NCI-H345 (cell line): ENCODE measurements around the gene HGFAC.

Source experiments
- DNase-seq: peaks from one replicate; lab custom pipeline; 2025; lab: John Stamatoyannopoulos, UW

Gene HGFAC

DNA sequence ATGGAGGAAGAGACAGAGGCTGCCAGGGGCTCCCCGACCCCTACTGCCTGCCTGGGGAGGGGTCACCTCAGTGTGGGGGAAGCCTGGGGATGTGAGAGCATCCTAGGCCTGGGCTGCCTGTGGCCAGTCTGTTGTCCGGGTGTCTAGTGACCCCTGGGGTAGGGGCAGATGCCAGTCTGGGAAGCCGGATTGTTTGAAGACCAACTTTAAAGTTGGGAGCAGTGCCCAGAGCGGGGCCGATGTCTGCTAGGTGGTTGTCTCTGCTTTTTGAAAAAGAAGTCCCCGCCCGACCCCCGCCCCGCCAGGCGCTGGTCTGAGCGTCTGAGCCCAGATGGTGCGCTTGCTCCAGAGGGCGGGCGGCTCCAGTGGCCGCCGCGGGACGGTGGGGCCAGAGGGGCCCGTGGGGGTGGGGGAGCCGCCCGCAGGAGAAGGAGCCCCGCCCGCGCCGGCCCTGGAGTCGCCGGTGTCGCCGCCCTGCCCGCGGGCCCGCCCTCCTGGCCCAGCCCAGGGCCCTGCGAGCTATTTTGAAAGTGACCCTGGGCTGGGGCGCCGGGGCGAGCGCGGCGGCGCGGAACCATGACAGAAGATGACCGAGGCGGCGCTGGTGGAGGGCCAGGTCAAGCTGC, 21.1 kb downstream of the HGFAC start, which contains the start of gene DOK7:
TSS of gene DOK7 (plus strand) at position 517 of the 626 bp plus-strand sequence. CDS start at position 587, 70 bp downstream.
- no peak for DNase-seq

DNA sequence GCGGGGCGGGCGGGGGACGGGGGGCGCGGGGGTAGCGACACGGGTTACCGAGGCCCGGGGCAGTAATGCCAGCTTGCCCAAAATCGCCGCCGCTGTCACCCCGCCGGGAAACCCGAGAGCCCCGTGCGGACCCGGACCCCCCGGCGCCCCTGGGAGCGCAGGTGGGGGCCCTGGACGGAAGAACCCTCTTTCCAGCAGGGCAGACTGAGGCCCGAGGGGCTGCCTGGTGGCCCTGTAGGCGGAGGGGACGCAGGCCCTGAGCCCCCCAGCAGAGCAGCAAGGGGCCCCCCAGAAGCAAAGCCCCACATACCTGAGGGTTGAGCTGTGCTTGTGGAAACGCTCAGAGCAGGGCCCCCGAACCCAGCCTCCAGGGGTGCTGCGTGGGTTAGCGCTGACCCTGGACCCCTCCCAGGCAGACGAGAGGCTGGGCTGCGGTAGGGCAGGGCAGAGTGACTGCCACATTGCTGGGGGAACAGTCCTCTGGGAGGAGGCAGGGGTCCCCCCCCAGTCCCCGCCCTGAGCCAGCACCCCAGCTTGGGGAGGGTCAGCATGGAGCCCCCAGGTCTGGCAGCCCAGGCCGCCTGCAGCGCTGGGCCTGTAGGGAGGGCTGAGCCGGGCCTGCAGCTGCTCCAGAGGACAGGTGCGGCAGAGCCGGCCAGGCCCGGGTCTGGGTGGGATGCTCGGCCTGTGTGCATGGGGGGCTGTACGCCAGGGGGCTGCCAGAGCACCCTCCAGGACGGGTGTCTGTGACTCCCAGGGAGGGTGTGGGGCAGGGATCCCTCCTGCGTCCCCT, 22.0 kb downstream of the HGFAC start:
- DNase-seq: no peak

DNA sequence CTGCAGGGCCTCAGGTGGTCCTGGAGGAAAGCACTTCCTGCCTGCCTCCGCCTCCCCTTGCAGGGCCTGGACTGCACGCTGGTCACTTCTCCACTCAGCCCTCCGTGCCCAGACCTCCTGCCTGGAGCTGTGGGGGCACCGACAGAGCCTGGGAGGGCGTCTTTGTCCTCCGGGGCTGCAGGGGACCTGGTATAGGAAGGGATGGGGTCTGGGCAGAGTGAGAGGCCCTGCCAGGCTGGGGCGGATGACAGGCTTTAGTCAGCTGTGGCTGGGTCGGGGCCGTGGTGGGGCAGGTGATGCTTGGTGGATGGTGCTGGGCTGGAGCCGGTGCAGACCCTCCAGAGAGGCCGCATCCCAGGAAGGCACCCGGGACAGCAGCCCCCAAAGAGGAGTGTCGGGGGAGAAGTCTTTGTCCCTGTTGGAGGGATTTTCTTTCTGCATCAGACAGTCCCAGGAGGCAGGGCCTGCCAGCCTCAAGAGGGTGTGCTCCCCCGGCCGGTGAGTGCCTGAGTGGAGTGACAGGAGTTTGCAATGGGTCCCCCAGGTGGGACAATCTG, 22.7 kb downstream of the HGFAC start:
- DNase-seq: no peak

DNA sequence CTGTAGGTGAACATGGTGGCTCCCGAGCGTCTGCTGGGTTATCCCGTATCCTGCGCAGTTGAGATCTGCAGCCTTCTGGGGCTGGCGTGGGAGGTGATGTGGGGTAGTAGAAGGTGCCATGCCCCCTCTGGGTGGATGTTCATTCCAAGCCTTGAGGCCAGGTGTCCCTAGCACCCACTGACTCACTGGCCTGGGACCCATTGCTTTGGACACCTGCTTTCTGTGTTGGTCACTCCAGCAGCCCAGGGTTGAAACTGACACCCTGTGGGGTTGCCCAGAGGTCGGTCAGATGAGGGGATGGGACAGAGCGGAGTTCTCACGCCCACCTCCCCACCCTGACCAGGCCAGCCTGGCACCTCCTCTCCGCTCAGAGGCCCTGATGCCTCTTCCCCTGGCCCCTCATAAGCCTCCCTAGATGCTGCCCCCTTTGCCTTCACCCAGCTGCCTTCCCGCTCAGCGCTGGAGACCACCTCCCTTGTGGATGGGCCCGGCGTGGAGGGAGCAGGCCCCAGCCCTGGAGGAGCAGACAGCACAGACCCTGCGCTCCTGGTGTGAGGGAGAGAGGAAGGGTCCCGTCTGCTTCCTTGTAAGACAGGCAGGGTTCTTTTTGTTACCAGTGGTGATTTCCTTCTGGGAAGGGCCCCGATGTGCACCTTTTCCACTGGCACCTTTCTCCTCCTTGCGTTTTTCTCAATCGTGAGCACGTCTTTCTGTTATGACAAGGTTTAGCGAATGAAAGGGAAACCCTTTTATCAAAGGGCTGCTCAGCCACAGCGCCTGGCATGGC, 23.3 kb downstream of the HGFAC start:
- DNase-seq: no peak

DNA sequence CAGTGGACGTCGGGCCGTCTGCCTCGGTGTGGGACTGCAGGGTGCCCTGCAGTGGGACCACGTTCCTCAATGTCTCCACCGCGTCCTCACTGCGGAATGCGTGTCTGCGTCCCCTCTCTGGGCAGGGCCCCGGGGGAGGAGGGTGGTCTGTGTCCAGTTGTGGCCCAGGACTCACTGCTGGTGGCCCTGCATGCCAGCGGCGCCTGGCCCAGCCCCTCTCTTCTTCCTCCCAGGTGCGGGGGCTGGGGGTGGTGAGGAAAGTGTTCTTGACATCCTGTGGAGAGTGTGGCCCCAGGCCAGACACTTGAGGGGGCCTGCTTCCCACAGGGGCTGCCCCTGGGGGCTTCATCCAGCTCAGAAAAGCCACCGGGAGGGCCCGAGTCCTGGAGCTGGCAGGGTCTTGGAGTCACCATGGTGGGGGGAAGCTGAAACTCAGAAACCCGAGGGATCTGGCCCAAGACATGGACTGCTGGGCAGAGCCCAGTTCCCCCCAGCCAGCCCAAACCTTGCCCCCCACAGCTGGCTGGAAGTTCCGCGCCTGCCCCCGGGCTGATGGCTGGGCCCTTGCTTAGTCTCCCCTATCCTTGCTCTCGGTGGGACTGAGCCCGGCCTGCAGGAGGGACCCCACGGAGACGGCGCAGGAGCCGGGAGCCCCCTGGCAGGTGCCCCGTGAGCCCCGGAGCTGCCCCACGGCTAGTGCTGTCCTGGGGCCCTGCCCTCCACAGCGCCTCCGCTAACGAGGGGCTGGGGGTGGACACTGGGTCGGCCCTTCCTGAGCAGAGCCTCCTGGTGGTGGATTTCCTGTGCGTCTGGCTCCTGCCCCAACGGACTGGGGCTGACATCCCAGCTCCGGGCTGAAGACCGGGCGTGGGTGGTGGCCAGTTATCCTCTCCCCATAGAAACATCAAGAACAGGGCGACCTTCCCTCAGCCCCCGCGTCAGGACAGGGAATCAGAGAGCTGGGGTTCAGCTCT, 24.2 kb downstream of the HGFAC start:
- no peak for DNase-seq

DNA sequence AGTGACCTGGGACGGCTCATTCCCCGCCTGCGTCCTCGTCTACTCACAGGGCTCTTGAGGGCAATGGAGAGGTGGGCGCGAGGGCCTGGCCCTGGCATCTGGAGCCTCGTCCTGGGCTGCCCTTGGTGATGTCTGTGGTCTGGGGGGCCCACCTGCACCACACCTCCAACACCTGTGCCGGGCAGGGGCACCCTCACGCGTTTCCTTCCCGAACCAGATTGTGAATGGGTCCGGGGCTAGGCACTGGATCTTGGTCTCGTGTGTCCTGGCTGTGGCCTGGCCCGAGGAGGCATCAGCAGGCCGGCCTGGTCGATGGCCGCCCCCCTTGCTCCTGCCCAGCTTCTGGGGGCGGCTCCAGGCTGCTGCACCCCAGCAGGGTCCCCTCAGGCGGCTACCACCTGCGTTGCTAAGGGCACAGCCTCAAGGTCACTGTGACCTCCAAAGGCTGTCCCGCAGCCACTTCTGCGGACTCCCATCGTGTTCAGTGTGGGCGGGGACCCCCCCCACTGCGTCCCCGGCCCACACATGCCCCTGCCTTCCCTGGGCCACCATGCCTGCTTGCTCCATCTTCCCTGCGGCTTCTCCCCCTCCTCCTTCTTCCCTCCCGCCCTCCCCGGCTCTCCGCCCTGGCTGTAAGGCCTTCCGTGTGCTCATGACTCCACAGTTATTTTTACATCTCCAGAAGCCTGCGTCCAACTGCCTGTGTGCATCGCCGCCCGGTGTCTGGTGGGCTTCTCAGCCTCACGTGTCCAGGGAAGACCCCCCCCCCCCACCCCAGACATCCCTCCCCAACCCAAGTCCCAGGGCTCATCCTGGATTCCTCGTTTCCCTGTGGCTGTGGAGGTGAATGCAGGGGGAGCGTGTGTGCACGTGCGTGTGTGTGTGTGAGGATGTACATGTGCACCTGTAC, 25.2 kb downstream of the HGFAC start:
- no peak for DNase-seq

DNA sequence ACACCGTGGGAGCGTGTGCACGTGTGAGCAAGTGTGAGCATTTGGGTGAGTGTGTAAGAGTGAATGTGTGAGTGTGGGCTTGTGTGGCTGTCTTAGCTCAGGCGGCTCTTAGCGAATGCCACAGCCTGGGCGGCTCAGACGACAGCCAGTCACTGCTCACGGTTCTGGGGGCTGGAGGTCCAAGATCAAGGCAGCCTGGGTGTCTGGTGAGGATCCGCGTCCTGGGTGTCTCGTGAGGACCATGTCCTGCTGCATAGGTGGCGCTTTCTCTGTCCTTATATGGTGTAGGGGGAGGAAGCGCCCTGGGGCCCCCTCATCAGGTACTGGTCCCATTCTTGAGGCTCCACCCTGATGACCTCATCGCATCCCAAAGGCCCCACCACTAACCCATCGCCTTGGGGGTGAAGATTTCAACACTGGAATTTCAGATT, 25.8 kb downstream of the HGFAC start:
- DNase-seq: no peak

DNA sequence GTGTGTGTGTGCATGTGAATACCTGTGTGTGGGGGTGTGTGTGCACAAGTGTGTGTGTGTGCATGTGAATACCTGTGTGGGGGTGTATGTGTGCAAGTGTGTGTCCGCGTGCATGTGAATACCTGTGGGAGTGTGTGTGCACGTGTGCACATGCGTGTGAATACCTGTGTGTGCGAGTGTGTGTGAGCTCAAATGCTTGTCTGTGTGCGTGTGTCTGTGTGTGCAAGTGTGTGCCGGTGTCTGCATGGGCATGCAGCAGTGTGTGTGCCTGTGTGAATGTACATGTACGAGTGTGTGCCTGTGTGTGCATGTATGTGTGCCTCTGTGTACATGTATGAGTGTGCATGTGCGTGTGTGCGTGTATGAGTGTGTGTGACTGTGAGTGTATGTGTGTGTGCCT, 26.4 kb downstream of the HGFAC start:
- no peak for DNase-seq

DNA sequence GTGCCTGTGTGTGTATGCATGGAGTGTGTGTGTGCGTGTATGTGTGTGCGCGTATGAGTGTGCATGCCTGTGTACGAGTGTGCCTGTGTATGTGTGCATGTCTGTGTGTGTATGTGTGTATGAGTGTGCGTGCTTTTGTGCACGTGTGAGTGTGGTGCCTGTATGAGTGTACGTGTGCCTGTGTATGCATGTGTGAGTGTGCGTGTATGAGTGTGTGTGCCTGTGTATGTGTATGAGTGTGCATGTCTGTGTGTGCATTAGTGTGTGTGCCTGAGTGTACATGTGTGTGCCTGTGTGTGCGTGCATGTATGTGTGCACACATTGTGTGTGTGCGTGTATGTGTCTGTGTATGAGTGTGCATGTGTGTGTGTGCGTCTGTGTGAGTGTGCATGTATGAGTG, 27.0 kb downstream of the HGFAC start:
- no peak for DNase-seq

DNA sequence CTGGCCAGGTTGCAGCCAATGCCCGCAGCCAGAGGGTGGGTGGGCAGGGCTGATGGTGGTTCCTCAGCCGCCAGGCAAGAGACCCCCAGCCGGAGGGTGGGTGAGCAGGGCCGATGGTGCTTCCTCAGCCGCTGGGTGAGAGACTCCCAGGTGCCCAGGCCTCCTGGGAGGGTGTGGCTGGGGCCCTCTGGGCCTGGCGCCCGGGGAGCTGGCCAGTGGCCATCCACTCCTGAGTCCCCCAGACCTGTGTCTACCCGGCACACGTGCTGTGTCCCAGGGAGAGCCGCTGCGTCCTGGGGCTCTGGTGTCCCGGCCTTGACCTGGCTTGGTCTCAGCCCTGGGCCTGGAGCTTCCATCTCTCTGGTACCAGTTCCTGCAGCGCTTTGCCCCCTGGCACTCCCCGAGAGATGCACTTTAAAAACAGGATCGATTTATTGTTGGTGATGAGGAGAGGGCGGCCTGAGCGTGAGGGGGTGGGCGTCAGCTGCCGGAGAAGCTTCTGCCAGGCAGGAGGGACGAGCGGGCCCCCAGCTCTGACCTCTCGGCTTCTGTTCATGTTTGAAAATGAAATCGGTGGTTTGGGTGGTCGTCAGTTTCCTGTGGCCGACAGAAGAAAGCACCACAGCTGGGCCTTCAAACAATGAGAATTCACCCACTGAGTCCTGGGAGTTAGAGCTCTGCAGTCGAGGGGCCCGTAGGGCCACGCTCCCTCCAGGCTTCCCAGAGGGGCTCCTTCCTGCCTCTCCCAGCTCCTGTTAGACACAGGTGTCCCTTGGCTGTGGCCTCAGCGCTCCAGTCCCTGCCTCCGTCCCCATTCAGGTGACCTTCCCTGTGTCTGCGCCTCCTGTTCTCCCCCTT, 27.8 kb downstream of the HGFAC start:
- no peak for DNase-seq

DNA sequence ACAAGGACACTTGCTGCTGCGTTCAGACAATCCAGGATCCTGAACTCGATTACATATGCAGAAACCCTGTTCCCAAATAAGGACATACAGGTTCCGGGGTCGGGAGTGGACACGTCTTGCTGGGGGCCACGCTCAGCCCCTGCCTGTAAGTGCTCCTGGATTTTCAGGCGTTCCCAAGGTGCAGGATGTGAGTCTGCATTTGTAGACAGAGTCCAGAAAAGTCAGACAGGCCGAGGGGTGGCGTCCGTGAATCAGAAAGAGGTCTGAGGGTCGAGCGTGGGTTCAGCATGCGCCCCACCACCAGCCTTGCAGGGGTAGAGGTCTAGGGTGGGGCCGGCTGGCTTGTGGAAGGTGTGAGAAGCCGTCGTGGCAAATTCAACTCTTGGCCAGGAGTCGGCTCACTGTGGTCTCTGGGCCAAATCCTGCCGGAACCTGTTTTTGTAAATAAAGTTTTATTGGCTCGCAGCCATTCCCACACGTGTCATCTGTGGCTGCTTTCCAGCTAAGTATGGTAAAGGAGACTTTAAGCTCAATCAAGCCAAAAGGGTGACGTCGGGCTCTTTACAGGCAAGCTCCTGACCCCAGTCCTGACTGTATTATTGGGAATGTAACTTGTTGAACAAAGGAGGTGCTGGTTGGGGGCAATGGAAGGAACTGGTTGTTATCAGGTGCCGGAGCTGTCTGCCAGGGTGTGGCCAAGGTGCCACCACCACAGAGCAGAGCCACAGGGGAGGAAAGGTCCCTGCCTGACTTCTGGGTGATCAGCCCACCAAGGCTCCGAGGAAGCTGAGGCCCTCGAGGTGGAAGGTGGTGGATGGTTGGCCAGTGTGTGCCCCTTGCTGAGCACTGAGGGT, 28.7 kb downstream of the HGFAC start:
- peak; percentile 10 for DNase-seq

DNA sequence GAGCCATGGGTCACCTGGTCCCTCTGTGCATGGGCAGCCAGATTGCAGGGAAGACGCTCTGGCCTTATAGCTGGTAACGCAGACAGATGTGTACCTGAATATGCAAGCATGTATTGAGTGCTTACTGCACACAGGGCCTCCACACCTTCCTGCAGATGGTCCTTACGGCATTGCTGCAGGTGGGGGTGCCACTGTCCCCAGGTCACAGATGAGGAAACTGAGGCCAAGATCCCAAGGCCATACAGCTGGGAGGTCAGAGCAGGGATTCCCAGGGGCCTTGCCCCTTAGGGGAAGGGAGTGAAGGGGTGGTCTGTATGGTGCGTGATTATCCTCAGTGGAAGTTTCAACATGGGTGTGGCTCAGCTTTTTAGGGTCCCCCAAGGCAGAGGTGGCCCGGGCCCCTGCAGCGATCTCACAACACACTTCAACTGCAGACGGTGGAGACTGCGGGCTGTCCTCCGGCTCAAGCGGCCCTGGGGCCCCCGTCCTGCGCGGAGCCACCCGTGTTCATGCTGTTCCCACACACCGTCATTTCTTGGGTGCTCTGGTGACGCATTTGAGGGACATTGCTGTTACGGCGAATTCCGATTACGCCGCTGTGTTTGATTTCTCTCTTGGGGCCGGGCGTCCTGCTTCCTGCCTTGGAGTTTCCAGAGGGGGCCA, 29.5 kb downstream of the HGFAC start:
- DNase-seq: no peak

DNA sequence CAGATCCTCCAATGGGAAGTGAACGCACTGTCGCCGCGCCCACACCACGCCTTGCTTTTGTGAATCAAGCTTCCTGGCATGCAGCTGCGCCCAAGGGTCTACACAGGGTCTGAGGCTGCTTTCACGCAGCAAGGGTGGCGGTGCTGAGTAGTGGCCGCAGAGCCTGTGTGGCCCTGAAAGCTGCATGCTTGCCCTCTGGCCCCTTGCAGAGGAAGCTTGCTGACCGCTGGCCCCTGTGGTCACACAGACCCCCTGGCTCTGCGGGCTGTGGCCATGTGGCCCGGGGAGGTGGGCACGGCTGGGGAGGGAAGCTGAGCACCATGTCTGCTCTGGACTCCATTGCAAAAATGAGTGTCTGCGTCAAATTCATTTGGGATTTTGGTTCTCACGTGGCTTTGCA, 30.1 kb downstream of the HGFAC start:
- DNase-seq: no peak

DNA sequence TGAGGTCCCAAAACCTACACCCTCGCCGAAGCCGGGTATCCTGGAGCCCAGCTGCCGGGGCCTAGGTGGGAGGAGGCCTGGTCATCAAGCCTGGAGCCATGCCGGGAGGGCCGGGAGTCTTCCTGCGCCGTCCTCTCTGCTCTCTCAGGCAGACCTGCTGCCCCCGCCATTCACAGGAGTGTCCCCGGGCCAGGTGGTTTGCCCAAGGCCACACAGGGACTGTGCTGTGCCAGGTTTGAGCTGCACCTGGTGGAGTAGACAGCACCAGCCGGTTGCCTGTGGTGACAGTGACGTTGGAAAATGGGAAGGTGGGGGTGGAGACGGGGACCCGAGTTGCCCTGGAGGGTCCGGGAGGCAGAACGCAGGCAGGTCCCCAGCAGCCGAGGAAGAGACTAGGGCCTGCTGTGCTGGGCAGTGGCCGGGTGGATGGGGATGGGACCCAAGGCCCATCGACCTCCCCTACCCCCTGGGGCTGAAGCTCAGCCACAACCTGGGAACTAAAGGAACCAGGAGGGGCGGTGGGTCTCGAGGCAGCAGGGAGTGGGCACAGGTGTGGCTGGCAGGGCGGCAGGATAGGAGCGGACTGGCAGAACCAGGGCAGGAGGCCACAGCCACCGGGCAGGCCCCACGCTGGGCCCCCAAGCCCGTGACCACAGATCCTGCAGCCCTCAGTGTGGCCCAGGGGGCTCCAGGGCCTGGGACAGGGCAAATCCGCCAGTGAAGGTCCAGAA, 30.8 kb downstream of the HGFAC start:
- DNase-seq: peak; percentile 24

DNA sequence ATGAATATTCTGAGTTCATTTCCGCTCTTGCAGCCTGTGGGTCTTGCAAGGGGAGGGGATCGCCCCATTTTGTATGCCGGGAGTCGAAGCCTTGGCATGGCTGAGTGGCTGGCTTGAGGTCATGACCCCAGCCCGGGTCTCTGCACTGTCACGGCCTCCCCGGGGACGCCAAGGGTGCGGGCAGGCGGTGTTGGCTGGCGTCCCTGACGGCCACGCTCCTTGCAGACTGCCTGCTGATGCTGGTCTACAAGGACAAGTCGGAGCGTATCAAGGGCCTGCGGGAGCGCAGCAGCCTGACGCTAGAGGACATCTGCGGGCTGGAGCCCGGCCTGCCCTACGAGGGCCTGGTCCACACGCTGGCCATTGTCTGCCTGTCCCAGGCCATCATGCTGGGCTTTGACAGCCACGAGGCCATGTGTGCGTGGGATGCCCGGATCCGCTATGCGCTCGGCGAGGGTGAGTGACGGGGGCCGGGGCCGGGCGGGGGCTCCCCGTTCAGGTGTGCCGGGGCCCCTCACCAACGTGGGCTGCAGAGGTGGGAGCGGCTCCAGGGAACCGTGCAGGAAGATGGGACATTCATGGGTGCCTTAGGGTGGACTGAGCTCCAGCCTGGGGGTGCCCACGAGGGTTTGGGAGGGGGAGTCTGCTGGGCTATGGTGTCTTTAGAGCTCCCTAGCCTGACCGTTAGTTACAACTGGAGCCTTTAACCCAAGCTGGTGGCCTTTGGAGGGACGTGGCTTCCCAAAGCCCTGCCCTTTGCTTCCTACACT, 31.6 kb downstream of the HGFAC start:
- DNase-seq: no peak
